ENCODE results near the gene KCNQ1. TPM values are rescaled to one million over a fixed set of nuclear protein-coding genes. Genes with fewer than 3 reads are reported as not detected.

The KCNQ1 gene
- total and polyA plus RNA-seq, 9 of the 15 experiments (the other 6 are each of a cell fraction or from before 2014, with no cell fraction given): 0.44 TPM; not detected in 8

DNA sequence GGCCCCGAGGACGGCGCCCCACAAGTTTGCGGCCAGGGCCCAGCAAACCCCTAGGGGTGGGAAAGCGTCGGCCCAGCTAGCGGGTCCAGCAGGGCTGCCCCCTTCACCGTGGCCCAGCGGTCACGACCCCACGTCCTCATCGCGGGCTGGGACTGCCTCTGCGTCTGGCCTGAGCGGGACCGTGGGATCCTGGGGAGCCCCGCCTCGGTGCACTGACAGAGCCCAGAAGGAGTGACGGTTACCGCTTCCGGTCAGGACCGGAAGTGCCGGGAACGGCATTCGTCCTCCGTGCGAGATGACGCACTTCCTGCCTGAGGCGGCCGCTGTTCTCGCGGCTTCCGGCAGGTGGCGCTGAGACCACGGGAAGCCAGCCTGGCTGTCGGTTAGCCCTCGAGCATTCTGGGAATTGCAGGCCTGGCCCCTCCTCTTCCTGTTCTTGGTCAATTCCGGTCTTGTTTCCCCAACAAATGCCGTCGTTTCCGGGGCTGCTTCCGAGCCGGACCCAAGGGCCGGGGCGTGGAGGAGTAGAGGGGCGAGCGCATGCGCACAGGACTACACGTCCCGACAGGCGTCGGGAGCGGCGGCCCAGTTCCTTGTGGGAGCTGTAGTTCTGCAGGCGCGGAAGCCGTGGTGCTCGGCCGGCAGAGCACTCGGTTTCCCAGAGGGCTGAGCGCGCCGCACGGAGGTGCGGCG lies 44.6 kb upstream of the KCNQ1 start, which contains the start of gene TSSC4 (continued):
- TF ChIP-seq, protein P1, sequence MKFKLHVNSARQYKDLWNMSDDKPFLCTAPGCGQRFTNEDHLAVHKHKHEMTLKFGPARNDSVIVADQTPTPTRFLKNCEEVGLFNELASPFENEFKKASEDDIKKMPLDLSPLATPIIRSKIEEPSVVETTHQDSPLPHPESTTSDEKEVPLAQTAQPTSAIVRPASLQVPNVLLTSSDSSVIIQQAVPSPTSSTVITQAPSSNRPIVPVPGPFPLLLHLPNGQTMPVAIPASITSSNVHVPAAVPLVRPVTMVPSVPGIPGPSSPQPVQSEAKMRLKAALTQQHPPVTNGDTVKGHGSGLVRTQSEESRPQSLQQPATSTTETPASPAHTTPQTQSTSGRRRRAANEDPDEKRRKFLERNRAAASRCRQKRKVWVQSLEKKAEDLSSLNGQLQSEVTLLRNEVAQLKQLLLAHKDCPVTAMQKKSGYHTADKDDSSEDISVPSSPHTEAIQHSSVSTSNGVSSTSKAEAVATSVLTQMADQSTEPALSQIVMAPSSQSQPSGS (CRISPR knock-in tag; IDR thresholded peaks at IDR 0.05): no peak
- no peak for TF ChIP-seq POLR3G (IDR thresholded peaks at IDR 0.05; ENCODE audit: extremely low read depth, insufficient read length, insufficient replicate concordance)
- TF ChIP-seq POLR2B (IDR thresholded peaks at IDR 0.05; ENCODE audit: low read depth, partially characterized antibody): peak; percentile 90
- TF ChIP-seq HEY1 (CRISPR knock-in tag; IDR thresholded peaks at IDR 0.05; ENCODE audit: borderline replicate concordance): no peak
- no peak for TF ChIP-seq IRF2 (CRISPR knock-in tag; IDR thresholded peaks at IDR 0.05)
- TF ChIP-seq ZSCAN32 (CRISPR knock-in tag; IDR thresholded peaks at IDR 0.05): no peak
- no peak for TF ChIP-seq PCBP2 (IDR thresholded peaks at IDR 0.05; ENCODE audit: low read depth, low read length, poor library complexity, severe bottlenecking)
- TF ChIP-seq, protein P2, sequence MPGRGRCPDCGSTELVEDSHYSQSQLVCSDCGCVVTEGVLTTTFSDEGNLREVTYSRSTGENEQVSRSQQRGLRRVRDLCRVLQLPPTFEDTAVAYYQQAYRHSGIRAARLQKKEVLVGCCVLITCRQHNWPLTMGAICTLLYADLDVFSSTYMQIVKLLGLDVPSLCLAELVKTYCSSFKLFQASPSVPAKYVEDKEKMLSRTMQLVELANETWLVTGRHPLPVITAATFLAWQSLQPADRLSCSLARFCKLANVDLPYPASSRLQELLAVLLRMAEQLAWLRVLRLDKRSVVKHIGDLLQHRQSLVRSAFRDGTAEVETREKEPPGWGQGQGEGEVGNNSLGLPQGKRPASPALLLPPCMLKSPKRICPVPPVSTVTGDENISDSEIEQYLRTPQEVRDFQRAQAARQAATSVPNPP (IDR thresholded peaks at IDR 0.05; ENCODE audit: borderline replicate concordance, insufficient read depth, insufficient read length): no peak
- peak; percentile 73 for TF ChIP-seq RNF2 (IDR thresholded peaks at IDR 0.05)
- no peak; the same call in 1 of the 2 replicates for TF ChIP-seq TCF3 (CRISPR knock-in tag; IDR thresholded peaks at IDR 0.05)
- TF ChIP-seq ZNF717 (CRISPR knock-in tag; IDR thresholded peaks at IDR 0.05): no peak
- no peak for TF ChIP-seq TAL1 (IDR thresholded peaks at IDR 0.05)
- TF ChIP-seq PRPF4 (IDR thresholded peaks at IDR 0.05; ENCODE audit: insufficient read depth, low read depth, low read length, poor library complexity, severe bottlenecking): no peak
- no peak for TF ChIP-seq BMI1 (IDR thresholded peaks at IDR 0.05; ENCODE audit: low read length)
- peak; percentile 83 for TF ChIP-seq SMC3 (conservative IDR thresholded peaks at IDR 0.05; ENCODE audit: insufficient read depth, low read depth, low read length)
- TF ChIP-seq GABPB2 (CRISPR knock-in tag; conservative IDR thresholded peaks at IDR 0.05): no peak
- TF ChIP-seq, protein P3, sequence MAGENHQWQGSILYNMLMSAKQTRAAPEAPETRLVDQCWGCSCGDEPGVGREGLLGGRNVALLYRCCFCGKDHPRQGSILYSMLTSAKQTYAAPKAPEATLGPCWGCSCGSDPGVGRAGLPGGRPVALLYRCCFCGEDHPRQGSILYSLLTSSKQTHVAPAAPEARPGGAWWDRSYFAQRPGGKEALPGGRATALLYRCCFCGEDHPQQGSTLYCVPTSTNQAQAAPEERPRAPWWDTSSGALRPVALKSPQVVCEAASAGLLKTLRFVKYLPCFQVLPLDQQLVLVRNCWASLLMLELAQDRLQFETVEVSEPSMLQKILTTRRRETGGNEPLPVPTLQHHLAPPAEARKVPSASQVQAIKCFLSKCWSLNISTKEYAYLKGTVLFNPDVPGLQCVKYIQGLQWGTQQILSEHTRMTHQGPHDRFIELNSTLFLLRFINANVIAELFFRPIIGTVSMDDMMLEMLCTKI (IDR thresholded peaks at IDR 0.05; ENCODE audit: partially characterized antibody): no peak
- TF ChIP-seq CXXC5 (CRISPR knock-in tag; IDR thresholded peaks at IDR 0.05): peak; percentile 91
- no peak for TF ChIP-seq CHD4 (IDR thresholded peaks at IDR 0.05; ENCODE audit: insufficient read depth, insufficient replicate concordance, low read depth, low read length, poor library complexity, severe bottlenecking)
- TF ChIP-seq, protein P4, sequence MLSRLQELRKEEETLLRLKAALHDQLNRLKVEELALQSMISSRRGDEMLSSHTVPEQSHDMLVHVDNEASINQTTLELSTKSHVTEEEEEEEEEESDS (CRISPR knock-in tag; IDR thresholded peaks at IDR 0.05): no peak
- no peak for TF ChIP-seq ZNF551 (CRISPR knock-in tag; IDR thresholded peaks at IDR 0.05)
- TF ChIP-seq, protein P5, sequence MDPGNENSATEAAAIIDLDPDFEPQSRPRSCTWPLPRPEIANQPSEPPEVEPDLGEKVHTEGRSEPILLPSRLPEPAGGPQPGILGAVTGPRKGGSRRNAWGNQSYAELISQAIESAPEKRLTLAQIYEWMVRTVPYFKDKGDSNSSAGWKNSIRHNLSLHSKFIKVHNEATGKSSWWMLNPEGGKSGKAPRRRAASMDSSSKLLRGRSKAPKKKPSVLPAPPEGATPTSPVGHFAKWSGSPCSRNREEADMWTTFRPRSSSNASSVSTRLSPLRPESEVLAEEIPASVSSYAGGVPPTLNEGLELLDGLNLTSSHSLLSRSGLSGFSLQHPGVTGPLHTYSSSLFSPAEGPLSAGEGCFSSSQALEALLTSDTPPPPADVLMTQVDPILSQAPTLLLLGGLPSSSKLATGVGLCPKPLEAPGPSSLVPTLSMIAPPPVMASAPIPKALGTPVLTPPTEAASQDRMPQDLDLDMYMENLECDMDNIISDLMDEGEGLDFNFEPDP (CRISPR knock-in tag; IDR thresholded peaks at IDR 0.05): 0 out of 2 replicates have a peak, but pooled peaks have one; percentile 41
- no peak for TF ChIP-seq HNRNPUL1 (IDR thresholded peaks at IDR 0.05; ENCODE audit: low read length)
